Activated gamma-delta T cell treated with Interleukin-2 at 50 U/mL for 16 hours (primary cell): ENCODE measurements around the gene CPLX3.

ENCODE experiments used
- DNase-seq: peaks from one replicate; pipeline ENCODE4 v3.0.0-alpha.2; 2020

The CPLX3 gene

GRCh38 chr15:74788683-74789151, 37.7 kb upstream of the CPLX3 start:
- peak; percentile 59 for DNase-seq

GRCh38 chr15:74789171-74789631, 37.2 kb upstream of the CPLX3 start:
- no peak for DNase-seq

- no peak for DNase-seq
These were observed 36.7 kb upstream of the CPLX3 start for GRCh38 chr15:74789741-74790079.

GRCh38 chr15:74790080-74790916, 36.1 kb upstream of the CPLX3 start:
- DNase-seq: peak; percentile 40

GRCh38 chr15:74791007-74791406, 35.4 kb upstream of the CPLX3 start:
- DNase-seq: no peak

- no peak for DNase-seq
These were observed 34.8 kb upstream of the CPLX3 start for GRCh38 chr15:74791667-74792066.

GRCh38 chr15:74792227-74793016, 34.0 kb upstream of the CPLX3 start:
- DNase-seq: no peak

- peak; percentile 76 for DNase-seq
These were observed 33.0 kb upstream of the CPLX3 start for GRCh38 chr15:74793135-74794028.

- no peak for DNase-seq
These were observed 32.0 kb upstream of the CPLX3 start for GRCh38 chr15:74794248-74794969.

GRCh38 chr15:74794970-74795349, 31.5 kb upstream of the CPLX3 start:
- no peak for DNase-seq

- DNase-seq: no peak
These were observed 30.3 kb upstream of the CPLX3 start for GRCh38 chr15:74795966-74796625.

GRCh38 chr15:74798388-74799254, 27.8 kb upstream of the CPLX3 start:
- no peak for DNase-seq

- no peak for DNase-seq
These were observed 27.1 kb upstream of the CPLX3 start for GRCh38 chr15:74799255-74799855.

- peak; percentile 85 for DNase-seq
These were observed 26.4 kb upstream of the CPLX3 start for GRCh38 chr15:74799856-74800558.

- no peak for DNase-seq
These were observed 25.8 kb upstream of the CPLX3 start for GRCh38 chr15:74800559-74801094.

GRCh38 chr15:74801311-74801997, 25.0 kb upstream of the CPLX3 start:
- no peak for DNase-seq

- no peak for DNase-seq
These were observed 24.1 kb upstream of the CPLX3 start for GRCh38 chr15:74802290-74802689.

- DNase-seq: no peak
These were observed 23.5 kb upstream of the CPLX3 start for GRCh38 chr15:74802862-74803447.
